GM21786 (cell line): ENCODE results near the gene C9orf153.
A peak's percentile ranks its signal among the peaks of the same experiment; 100 is the strongest.

ENCODE experiments used
- ATAC-seq: cut with Tn5 transposase; IDR thresholded peaks from one replicate; pipeline ENCODE4 v1.9.1; 2021; ENCODE audit not compliant: unreplicated experiment

C9orf153 gene

DNA sequence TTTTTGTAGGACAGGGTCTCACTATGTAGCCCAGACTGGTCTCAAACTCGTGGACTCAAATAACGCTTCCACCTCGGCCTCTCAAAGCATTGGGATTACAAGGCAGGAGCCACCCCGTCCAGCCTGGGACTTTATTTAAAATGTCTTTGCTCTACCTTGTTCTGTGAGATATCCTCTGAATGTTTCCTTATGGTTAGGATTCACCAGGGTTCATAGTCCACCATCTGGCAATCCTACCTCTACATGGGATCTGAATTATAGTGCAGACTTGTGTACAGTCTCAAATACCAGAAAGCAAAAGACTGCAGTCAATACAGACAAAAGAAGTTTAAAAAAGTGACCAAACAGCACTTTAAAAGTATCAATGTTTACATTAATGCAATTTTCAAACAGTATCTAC lies 12.8 kb upstream of the C9orf153 start:
- no peak for ATAC-seq

DNA sequence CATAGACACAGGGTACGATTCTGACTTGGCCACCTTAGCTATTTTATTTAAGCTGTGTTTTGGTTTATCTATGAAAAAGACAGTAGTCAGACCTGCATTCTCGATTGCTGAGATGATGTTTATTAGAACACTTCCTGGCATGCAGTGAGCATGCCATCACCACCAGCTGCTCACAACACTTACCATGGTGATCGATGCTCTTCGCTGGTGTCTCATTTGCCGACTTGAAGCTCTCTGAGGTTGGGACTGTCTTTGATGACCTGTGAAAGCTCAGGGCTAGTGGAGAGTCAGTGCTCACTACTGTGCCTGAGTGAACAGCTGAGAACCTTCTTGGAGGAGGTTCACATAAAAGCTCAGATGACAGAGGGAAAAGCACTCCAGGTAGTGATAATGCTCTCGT lies 4.4 kb upstream of the C9orf153 start:
- ATAC-seq, result no peak

DNA sequence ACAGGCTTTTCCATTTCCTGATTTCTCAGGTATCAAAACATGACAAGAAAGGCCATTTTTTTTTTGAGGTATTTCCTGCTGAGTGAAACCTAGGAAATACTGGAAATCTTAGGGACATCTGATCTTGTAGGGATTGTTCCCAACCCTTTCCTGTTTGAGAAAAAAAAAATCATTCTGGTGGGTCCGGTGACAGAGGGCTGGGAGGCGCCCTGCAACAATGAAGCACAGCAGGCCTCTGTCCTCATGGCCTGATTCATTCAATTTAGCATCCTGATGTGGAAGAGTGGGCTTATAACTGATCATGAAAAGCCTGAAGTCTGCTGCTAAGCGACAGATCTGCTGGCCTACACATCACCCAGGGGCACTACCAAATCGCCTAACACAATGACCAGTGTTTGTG lies 3.0 kb upstream of the C9orf153 start:
- ATAC-seq, result no peak

DNA sequence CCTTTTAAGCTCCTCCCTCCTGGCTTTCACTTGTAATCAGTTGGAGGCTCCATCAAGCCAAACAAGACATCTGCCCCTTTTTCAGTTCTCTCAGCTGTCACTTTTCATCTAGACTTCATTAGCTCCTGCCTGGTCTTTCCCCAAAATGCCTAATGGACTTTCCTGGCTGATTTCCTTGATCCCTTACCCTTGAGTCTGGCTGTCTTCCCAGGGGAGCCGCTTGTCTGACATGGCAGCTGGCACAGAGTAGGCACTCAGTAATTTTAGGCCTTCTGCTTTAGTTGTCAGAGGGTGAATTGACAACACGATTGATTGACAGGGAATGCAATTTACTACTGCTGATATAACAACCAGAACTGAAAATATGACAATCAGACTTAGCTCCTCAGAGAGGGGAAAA lies 2.1 kb downstream of the C9orf153 start:
- no peak for ATAC-seq

DNA sequence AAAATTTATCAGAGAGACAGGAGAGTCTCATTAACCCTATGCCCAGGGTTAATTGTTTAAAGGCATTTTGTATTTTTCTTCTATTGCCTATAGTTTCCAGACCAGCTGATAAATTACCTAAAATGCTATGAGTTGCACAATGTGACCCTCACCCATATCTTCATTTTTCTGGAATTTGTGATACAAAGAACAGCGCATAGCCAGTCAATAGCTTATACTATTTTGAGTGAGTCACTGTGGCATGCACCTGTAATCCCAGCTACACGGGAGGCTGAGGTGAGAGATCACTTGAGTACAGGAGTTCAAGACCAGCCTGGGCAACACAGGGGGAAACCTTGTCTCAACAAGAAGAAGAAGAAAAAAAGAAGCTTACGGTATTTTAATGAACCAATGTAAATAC lies 2.8 kb downstream of the C9orf153 start:
- ATAC-seq, result no peak

DNA sequence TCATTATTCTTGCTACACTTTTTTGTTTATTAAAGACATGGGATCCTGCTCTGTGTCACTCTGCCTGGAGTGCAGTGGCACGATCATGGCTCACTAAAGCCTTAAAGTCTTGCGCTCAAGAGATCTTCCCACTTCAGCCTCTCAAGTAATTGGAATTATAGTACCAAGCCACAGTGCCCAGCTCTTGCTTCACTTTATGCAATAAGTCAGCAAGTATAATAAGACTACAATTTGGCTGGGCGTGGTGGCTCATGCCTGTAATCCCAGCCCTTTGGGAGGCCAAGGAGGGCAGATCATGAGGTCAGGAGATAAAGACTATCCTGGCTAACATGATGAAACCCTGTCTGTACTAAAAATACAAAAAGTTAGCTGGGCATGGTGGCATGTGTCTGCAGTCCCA lies 5.9 kb downstream of the C9orf153 start:
- no peak for ATAC-seq

DNA sequence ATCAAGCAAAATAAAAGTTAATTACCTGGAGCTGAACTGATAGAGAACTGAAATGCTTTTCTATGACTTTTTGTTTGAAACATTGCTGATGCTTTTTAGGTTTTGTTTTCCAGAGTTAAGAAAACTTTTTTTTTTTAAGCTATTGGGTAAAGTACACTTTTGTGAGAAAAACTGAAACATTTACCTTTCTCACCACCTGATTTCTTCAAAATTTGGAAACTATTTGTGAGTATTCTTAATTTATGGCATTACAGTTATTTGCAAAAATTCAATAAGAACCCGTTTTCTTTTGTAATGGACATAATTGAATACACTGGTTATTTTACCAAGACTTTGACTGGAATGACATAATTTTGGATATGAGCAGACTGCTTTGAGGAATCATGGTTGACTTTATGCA lies 6.6 kb downstream of the C9orf153 start:
- no peak for ATAC-seq

DNA sequence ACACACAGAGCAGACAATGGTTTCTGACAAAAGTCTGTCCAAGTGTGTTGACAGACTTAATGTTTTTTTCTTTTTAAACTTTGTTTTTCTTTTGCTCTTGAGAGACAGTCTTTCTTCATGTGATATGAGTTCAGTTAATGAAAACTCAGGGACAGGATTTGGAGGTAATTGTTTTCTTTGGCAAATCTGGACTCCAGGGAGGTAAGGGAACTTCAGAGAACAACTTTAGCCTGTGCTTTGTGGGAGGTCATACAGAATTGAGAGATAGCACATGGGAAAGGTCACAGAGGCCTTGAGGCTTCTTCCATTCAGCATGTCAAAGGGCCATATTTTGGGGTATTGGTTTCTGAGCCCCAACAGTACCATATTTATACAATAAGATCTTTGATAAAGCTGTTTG lies 9.3 kb downstream of the C9orf153 start:
- no peak for ATAC-seq

DNA sequence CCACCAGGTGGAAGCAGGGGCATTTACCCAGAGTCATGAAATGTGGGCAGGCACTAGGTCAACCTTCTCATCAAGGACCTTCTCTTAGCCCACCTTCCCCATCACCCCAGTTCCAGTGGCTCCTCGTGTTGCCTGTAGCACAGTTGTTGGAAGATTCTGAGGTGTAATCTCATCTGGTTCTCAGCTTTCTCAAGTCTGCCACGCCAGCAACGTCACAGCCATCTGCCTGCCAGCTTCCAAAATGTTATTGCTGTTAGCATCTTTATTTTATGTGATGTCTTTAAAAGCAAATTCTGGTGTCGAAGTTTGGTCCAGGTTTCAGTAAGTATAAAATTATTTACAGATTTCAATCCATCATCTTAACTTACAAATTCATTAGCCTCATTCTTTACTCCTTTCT lies 10.7 kb downstream of the C9orf153 start:
- ATAC-seq, result no peak

DNA sequence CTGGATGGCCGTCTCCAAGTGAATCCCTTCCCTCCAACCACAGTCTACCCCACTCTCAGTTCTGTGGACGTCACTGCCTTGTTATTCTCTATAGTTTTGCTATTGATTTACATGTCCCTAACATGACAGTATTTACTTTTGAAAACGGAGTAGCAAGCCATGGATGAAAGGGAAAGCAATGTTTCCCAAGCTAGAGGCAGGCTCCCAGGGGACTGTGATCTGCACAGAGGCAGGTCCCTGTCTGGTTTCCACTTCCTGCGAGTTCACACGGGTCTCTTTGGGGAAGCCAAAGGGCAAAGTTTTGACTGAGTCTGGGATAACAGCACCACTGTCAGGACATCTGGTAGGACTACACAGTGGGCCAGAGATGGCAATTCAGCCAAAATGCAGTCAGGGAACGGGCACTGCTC lies 12.7 kb downstream of the C9orf153 start:
- peak; percentile 99 for ATAC-seq

DNA sequence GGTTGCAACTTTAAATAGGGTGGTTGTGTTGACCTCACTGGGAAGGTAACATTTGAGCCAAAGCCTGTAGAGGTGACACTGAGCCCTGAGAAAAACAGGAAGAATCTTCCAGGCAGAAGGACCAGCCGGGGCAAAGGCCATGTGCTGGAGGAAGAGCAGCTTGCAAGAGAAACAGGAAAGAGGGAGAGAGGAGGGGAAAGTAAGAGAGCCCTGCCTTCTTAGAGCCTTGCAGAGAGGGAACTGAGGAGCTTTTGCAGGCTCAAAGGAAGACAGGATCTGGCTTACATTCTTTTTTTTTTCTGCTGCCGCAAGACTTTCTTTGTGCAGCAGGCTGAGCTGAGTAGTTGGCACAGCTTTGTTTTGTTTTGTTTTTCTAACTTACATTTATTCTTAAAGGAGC lies 17.4 kb downstream of the C9orf153 start:
- ATAC-seq, result no peak

DNA sequence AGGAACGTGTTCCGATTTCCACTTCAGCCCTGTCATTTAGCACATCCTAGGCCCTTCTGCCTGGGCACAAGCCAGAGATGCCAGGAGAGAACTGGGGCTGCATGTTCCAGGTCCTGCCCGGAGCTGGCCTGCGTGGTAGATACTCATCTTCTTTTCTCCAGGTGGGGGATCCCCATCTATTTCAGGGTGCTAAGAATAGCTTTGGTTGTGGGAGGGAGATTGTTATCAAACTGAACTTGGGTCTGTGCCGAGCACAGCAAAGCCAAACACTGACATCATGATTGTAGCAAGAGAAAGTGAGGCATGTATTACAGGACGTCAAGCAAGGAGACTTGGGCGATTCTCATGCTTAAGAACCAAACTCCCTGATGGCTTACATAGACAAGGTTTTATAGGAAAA lies 18.2 kb downstream of the C9orf153 start:
- no peak for ATAC-seq

DNA sequence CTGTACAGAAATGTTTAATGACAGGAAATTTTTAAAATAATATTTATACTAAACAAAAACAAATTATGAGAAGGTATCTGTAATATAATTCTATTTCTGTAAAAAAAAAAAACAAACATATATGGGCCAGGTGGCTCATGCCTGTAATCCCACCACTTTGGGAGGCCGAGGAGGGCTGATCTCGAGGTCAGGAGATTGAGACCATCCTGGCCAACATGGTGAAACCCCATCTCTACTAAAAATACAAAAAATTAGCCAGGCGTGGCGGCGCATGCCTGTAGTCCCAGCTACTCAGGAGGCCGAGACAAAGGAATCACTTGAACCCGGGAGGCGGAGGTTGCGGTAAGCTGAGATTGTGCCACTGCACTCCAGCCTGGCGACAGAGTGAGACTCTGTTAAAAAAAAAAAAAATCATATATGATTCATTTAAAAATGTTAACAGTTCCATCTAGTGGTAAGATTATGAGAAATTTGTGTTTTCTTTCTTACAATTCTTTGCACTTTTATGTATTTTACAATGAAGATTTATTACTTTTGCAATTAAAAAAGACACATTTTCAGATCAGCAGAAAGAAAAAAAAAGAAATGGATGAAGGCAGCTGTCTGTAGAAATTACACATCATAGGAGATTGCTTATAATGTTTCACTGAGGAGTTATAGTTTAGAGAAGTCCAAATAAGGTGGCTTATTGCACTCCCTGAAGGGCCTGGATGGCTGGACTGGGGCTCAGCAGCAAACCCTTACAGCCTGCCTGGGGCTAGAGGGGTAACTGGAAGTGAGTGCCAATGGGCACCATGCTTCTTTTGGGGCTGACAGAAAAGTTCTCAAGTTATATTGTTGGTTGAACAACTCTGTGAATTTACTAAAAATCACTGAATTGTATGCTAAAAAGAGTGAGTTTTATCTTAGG lies 20.3 kb downstream of the C9orf153 start:
- no peak for ATAC-seq

DNA sequence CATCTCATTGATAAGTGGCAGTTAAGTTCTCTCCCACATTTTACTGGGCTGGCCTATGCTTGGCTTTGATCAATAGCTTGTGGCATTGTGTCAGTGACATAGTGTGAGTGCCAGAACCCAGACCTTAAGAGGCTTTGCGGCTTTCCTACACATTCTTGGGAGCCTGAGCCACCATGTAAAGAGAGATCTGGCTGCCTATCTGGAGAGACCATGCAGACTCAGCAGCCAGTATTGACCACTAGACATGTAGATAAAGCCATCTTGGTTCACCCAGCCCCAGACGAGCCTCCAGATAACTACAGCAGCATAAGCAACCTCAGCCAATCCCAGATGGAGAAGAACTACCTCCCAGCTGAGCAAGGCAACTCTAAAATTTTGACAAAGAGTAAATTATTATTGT lies 28.6 kb downstream of the C9orf153 start:
- ATAC-seq, result no peak

DNA sequence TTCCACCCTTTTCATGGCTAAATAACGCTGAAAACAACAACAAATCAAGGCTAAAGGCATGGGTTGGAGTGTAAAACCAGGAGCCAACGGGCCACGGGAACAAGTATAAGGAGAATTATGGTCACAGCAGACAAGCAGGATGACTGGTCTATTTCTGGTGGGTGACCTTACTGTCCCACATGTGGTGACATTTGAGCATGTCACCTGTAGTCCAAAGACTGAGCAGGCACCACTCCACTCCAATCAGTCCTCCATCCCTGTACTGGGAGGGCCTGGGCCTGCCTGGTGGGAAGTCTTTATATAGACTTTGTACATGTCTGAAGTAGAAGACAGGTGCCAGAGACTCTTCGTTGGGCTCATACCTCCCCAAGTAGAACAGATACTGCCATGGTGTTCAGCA lies 36.8 kb downstream of the C9orf153 start:
- ATAC-seq, result no peak

DNA sequence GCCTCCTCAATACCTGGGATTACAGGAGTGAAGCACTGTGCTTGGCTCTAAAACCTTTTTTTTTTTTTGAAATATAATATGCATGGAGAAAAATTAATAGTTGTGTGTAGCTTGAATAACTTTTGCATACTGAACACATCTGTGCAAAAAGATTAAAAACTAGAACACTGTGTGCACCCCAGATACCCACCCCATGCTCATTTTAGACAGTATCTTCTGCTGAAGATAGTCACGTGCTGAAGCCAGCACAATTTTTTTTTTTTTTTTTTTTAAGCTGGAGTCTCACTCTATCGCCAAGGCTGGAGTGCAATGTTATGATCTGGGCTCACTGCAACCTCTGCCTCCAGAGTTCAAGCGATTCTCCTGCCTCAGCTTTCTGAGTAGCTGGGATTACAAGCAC lies 39.9 kb downstream of the C9orf153 start:
- ATAC-seq, result no peak

DNA sequence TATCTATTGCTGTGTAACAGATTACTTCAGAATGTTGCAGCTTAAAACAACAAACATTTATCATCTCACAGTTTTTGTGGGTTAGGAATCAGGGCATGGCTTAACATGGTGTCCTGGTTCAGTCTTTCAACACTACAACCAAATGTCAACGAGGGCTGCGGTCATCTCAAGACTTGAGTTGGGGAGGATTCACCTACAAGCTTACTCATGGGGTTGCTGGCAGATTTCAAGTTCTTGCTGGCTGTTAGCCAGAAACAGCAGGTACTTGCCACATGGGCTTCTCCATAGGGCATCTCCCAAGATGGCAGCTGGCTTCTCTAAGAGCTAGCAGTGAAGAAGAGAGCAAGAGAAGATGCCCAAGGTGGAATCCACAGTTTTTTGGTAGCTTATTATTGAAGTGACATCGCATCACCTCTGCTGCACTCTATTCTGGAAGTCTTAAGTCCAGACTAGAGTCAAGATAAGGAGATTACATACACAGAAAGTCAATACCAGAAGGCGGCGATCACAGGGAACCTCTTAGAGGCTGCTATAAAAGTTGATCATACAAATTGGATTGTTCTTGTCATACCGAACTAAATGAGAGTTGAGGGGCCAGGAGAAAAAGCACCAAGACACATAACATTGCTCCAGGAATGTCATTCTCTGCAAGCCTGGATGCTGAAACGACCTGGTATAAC lies 42.2 kb downstream of the C9orf153 start:
- ATAC-seq, result no peak

DNA sequence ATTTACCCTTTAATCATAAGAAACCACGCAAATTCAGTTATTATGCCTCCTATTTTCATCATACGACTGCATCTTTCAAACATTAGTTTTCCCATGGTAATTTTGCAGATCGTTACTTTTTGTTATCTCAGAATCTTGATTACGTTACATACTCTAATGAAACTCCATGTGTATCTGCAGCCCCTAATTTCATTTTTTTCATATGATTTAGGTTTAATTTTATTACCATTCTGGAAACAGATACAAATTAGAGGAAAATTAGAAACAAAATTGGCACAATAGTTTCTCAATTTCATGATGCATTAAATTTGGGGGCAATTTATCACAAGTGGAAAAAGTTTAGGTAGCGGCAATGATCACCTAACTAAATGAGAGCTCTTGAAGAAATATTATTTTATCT lies 52.3 kb downstream of the C9orf153 start:
- no peak for ATAC-seq

DNA sequence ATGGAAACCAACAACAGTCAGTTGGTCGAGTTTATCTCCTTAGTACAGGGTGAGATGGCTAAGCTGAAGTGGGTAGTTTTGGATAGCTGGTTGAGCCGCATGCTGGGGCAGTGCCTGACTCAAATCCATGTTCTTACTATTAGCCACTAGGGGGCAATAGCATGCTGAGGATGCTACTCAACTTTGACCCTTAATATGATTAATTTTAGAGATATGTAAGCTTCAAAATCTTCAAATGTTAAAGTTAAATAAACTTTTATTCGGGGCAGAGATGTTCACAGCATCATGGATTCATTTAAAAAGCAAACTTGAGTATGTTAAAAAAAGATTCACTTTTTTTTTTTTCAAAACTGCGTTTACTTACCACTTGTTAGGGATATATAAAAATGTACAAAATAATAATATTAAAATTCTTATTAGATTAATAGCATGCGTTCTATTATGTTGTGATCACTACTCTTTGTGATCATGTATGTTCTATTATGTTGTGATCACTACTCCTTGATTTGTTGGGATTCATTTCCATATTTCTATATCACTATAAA lies 57.0 kb downstream of the C9orf153 start:
- ATAC-seq, result no peak

DNA sequence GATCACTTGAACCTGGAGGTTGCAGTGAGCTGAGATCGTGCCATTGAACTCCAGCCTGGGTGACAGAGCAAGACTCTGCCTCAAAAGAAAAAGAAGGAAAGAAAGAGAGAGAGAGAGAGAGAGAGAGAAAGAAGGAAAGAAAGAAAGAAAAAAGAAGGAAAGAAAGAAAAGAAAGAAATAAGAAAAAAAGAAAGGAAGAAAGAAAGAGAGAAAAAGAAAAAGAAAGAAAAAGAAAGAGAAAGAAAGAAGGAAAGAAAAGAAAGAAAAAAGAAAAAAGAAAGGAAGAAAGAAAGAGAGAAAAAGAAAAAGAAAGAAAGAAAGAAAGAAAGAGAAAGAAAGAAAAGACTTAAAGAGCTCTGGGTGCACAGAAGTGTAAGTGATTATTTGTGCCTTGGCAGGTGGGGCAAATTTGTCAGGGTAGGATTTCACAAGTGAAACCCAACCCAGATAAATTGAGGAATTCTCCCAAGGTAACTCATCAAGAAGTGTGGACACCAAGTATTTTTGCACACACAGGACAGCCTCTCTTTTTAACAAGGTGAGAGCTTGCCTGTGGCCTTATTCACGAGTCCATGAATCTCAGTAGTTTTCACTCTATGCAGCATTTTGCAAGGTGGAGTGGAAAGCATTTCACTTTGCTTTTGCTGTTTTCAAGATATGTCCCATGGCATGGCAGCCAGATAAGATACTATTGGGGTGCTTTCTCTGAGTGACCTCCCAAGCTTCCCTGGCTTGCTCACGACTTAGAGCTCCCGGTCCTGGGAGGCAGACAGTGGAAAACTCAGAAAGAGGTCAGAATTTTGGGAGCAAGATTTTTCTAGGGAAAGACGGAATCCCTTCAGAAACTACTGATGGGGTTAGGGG lies 57.8 kb downstream of the C9orf153 start:
- ATAC-seq, result no peak

DNA sequence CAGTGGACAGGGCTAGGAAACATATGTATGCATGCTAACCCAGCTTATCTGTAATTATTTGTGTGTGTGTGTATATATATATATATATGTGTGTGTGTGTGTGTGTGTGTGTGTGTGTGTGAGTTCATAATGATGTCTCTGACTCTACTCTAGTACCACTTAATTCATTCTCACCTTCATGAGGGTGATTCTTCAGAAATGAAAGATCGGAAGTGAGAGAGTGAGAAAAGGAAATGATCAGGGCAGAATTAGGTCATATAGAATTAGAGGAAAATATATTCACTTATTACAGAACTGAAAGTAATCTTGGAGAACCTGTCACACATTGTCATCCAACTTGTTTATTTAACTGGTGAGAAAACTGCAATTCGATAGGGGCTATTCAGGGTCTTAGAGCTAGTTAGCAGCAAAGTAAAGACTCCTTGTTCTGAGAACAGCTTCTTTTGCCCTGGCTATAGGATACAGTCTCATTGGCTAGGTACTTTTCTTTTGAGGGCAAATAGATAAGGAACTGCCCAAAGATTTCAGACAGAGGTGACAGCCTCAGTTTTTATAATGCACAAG lies 58.8 kb downstream of the C9orf153 start:
- no peak for ATAC-seq
